Neural progenitor cell (in vitro differentiated cells): Measurements from ENCODE around the gene SELENOP. TPM values are rescaled to one million over a fixed set of nuclear protein-coding genes. Genes with fewer than 3 reads are reported as not detected.
"Not testable (repeated sequence)": the region's sequence is repeated elsewhere in the genome, so short reads cannot be mapped to it uniquely, and the experiment has no call there.

Source experiments
- DNase-seq: peaks from one replicate; pipeline ENCODE4 v3.0.0-alpha.2; 2016; ENCODE audit warnings: low spot score
- H2AFZ ChIP-seq: fragments of 200-600 bp; sonication (generic); replicated peaks from 2 replicates; pipeline ENCODE4 v1.6.1; 2016; ENCODE audit warnings: antibody characterized with exemption
- H3F3A ChIP-seq: fragments of 200-600 bp; sonication (generic); 2 replicates; pipeline ENCODE4 v1.6.1; 2016; ENCODE audit warnings: antibody characterized with exemption, low read depth
- H3K27ac ChIP-seq: fragments of 200-600 bp; sonication (generic); 2 replicates; pipeline ENCODE4 v1.5.1; 2016; ENCODE audit warnings: mild to moderate bottlenecking
- H3K27me3 ChIP-seq: fragments of 200-600 bp; sonication (generic); 2 replicates; pipeline ENCODE4 v1.6.1; 2016; ENCODE audit warnings: mild to moderate bottlenecking, moderate library complexity
- H3K36me3 ChIP-seq: fragments of 200-600 bp; sonication (generic); 2 replicates; pipeline ENCODE4 v1.5.1; 2016
- H3K4me1 ChIP-seq: fragments of 200-600 bp; sonication (generic); 2 replicates; pipeline ENCODE4 v1.6.1; 2016; ENCODE audit warnings: mixed run types
- H3K4me2 ChIP-seq: fragments of 200-600 bp; sonication (generic); 2 replicates; pipeline ENCODE4 v1.6.1; 2016
- H3K4me3 ChIP-seq: fragments of 200-600 bp; sonication (generic); 2 replicates; pipeline ENCODE4 v1.5.1; 2016
- H3K79me2 ChIP-seq: fragments of 200-600 bp; sonication (generic); 2 replicates; pipeline ENCODE4 v1.6.1; 2016; ENCODE audit warnings: low read depth
- H3K9ac ChIP-seq: fragments of 200-600 bp; sonication (generic); 2 replicates; pipeline ENCODE4 v1.6.1; 2016
- H3K9me3 ChIP-seq: fragments of 200-600 bp; sonication (generic); 2 replicates; pipeline ENCODE4 v1.5.1; 2016; ENCODE audit warnings: low read depth
- H4K20me1 ChIP-seq: fragments of 200-600 bp; sonication (generic); 2 replicates; pipeline ENCODE4 v1.6.1; 2016; ENCODE audit warnings: low read depth
- H3K27ac Mint-ChIP-seq: 3 replicates; pipeline ENCODE4 v1.8.0; 2021; ENCODE audit warnings: mixed read lengths
- H3K27me3 Mint-ChIP-seq: 2 replicates; pipeline ENCODE4 v1.8.0; 2022; ENCODE audit warnings: low read depth, mild to moderate bottlenecking, inconsistent platforms, moderate library complexity, mixed read lengths; ENCODE audit not compliant: insufficient read depth
- H3K36me3 Mint-ChIP-seq: 3 replicates; pipeline ENCODE4 v1.8.0; 2021; ENCODE audit warnings: mixed read lengths
- H3K4me1 Mint-ChIP-seq: 3 replicates; pipeline ENCODE4 v1.8.0; 2021; ENCODE audit warnings: mixed read lengths
- H3K4me3 Mint-ChIP-seq: 3 replicates; pipeline ENCODE4 v1.8.0; 2021; ENCODE audit warnings: mild to moderate bottlenecking, moderate library complexity, mixed read lengths
- H3K9me3 Mint-ChIP-seq: 3 replicates; pipeline ENCODE4 v1.8.0; 2020; ENCODE audit warnings: mixed read lengths
- EZH2 ChIP-seq: fragments of 200-600 bp; sonication (generic); IDR thresholded peaks from 2 replicates; pipeline ENCODE4 v1.6.1; 2017; ENCODE audit warnings: antibody characterized with exemption, mild to moderate bottlenecking, moderate library complexity
- EZH2phosphoT487 ChIP-seq: fragments of 200-600 bp; sonication (generic); IDR thresholded peaks from 2 replicates; pipeline ENCODE4 v1.6.1; 2017; ENCODE audit warnings: antibody characterized with exemption
- total RNA-seq: library from RNA; depleted of rRNA; stranded (reverse); fragments of >200 nt; gene quantifications from 2 replicates; pipeline ENCODE4 v1.2.3, GENCODE V29; 2015; ENCODE audit warnings: low replicate concordance
- TF ChIP-seq, protein P1 (sequence below): fragments of 200-600 bp; sonication (generic); IDR thresholded peaks from 2 replicates; pipeline ENCODE4 v1.5.1; 2017; ENCODE audit warnings: antibody characterized with exemption, mild to moderate bottlenecking

The SELENOP gene
- total RNA-seq, 1 donor from 2014 or later: 1.4 TPM

DNA sequence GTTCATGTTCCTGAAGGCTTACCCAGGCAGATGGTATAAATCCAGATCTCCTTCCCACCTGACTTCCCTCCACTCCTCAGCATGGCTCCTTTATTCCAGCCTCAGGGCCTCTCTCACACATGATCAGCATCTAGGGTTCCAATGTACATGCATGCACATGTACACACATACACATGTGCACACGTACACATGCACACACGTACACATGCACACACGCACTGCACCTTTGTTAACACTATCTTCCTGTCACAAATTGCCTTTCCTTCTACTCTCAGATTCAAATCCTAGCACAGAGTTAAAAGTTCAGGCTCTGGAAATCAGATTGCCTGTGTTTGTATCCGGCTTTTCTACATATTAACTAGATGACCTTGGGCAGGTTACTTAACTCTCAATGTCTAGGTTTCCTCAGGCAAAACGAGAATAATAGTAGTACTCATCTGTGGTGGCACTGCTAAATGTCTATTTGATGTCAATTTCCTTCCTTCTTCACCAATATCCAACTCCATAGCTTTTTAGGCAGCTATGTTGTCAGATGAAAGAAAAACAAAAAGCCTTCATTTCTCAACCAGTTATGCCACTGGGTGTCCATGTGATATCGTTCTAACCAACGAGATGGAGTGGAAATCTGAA lies 12.8 kb upstream of the SELENOP start:
- H3K9ac ChIP-seq: no peak overlapping the region
- Mint-ChIP-seq H3K36me3 (no peaks in the 10 kb centered on the region), H3K27ac (no peak overlapping the region), H3K4me3 (no peak overlapping the region), H3K4me1 (no peaks in the 10 kb centered on the region), H3K27me3 (no peaks in the 10 kb centered on the region), H3K9me3 (no peaks in the 10 kb centered on the region)
- no peaks in the 10 kb centered on the region for H3F3A ChIP-seq
- H3K36me3 ChIP-seq: no peaks in the 10 kb centered on the region
- H3K4me3 ChIP-seq: no peak overlapping the region
- no peaks in the 10 kb centered on the region for H3K79me2 ChIP-seq
- no peak for TF ChIP-seq EZH2phosphoT487
- TF ChIP-seq, protein P1, sequence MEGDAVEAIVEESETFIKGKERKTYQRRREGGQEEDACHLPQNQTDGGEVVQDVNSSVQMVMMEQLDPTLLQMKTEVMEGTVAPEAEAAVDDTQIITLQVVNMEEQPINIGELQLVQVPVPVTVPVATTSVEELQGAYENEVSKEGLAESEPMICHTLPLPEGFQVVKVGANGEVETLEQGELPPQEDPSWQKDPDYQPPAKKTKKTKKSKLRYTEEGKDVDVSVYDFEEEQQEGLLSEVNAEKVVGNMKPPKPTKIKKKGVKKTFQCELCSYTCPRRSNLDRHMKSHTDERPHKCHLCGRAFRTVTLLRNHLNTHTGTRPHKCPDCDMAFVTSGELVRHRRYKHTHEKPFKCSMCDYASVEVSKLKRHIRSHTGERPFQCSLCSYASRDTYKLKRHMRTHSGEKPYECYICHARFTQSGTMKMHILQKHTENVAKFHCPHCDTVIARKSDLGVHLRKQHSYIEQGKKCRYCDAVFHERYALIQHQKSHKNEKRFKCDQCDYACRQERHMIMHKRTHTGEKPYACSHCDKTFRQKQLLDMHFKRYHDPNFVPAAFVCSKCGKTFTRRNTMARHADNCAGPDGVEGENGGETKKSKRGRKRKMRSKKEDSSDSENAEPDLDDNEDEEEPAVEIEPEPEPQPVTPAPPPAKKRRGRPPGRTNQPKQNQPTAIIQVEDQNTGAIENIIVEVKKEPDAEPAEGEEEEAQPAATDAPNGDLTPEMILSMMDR: no peak
- TF ChIP-seq EZH2: no peak
- H3K4me2 ChIP-seq: no peak overlapping the region
- H3K4me1 ChIP-seq: no peaks in the 10 kb centered on the region
- no peaks in the 10 kb centered on the region for H3K27me3 ChIP-seq
- no peak for DNase-seq
- no peaks in the 10 kb centered on the region for H3K9me3 ChIP-seq
- no peak overlapping the region for H3K27ac ChIP-seq
- H4K20me1 ChIP-seq: no peaks in the 10 kb centered on the region
- H2AFZ ChIP-seq: no peak overlapping the region

DNA sequence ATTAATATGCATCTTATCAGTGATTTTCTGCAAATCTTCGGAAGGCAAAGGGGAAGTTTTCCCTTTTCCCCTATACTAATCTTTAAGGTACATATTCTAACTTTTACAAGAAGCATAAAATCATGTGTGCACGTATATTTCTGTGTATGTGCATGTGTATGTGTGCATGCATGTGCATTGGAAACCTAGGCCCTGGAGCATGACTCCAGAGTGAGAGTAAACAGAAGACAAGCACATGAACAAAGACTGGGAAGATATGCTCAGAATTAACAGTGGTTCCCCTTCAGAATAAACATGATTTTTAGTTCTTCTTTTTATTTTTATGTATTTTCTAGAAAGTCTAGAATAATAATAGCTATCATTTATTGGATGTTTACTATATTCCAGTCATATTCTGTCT lies 10.9 kb upstream of the SELENOP start:
- H3K27ac Mint-ChIP-seq: no peak overlapping the region
- no peaks in the 10 kb centered on the region for H3K9me3 Mint-ChIP-seq
- Histone ChIP-seq H3K27me3 (no peaks in the 10 kb centered on the region), H3K9me3 (no peaks in the 10 kb centered on the region), H3K36me3 (no peaks in the 10 kb centered on the region), H3F3A (no peaks in the 10 kb centered on the region), H3K27ac (no peak overlapping the region), H3K9ac (no peak overlapping the region), H3K4me2 (no peak overlapping the region), H3K4me1 (no peaks in the 10 kb centered on the region), H3K4me3 (no peak overlapping the region), H3K79me2 (no peaks in the 10 kb centered on the region), H2AFZ (no peak overlapping the region), H4K20me1 (no peaks in the 10 kb centered on the region)
- no peaks in the 10 kb centered on the region for H3K36me3 Mint-ChIP-seq
- H3K4me1 Mint-ChIP-seq: no peaks in the 10 kb centered on the region
- no peak for DNase-seq
- H3K27me3 Mint-ChIP-seq: no peaks in the 10 kb centered on the region
- TF ChIP-seq EZH2: no peak
- TF ChIP-seq EZH2phosphoT487: no peak
- TF ChIP-seq, protein P1: no peak
- H3K4me3 Mint-ChIP-seq: no peak overlapping the region

DNA sequence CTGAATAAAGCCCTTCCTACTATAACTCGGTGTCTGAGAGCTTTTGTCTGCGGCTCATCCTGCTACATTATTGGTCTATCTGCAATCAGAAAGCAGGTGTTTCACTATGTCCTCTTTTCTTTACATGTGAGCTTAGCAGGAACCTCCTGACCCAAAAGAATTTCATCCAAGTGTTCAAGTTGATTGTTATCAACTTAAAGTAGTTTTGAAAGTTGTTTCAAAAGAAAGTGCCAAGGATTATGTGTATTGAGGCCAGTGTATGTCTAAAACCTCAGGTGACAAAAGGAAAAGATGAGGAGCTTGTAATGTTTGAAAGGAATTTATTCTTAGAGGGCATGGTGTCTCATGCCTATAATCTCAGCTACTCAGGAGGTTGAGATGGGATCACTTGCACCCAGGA lies 8.1 kb upstream of the SELENOP start:
- Histone ChIP-seq H4K20me1 (no peaks in the 10 kb centered on the region), H3K4me1 (peaks cover 9% of the 10 kb centered on the region), H2AFZ (no peak overlapping the region), H3F3A (no peaks in the 10 kb centered on the region), H3K4me3 (no peak overlapping the region), H3K27ac (no peak overlapping the region), H3K4me2 (no peak overlapping the region), H3K9me3 (no peaks in the 10 kb centered on the region), H3K79me2 (no peaks in the 10 kb centered on the region), H3K9ac (no peak overlapping the region), H3K27me3 (no peaks in the 10 kb centered on the region), H3K36me3 (no peaks in the 10 kb centered on the region)
- TF ChIP-seq EZH2phosphoT487 (no peak), EZH2 (no peak)
- TF ChIP-seq, protein P1: no peak
- Mint-ChIP-seq H3K4me3 (no peak overlapping the region), H3K36me3 (no peaks in the 10 kb centered on the region), H3K4me1 (peaks cover 4% of the 10 kb centered on the region), H3K27ac (no peak overlapping the region), H3K27me3 (no peaks in the 10 kb centered on the region), H3K9me3 (no peaks in the 10 kb centered on the region)
- no peak for DNase-seq

DNA sequence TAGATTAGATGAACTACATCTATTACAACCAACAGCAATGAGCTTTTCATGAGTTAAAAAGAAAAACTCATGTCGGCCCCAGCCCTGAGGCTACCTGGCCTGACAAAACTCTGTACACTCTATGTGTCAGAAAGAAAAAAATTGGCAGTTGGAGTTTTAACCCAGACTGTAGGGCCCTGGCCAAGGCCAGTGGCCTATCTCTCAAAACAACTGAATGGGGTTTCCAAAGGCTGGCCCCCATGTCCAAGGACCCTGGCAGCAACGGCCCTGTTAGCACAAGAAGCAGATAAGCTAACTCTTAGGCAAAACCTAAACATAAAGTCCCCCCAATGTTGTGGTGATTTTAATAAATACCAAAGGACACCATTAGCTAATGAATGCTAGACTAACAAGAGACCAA lies 4.9 kb upstream of the SELENOP start:
- H3K27ac Mint-ChIP-seq, DNase-seq, H3K4me3 Mint-ChIP-seq, H3K4me2 ChIP-seq, H3K27ac ChIP-seq, H3K9me3 ChIP-seq, H3K4me3 ChIP-seq, H3K9me3 Mint-ChIP-seq, H4K20me1 ChIP-seq, H3K36me3 Mint-ChIP-seq, H2AFZ ChIP-seq, H3K79me2 ChIP-seq, H3K27me3 Mint-ChIP-seq, H3K27me3 ChIP-seq, H3K36me3 ChIP-seq, H3K9ac ChIP-seq: not testable (repeated sequence)
- Histone ChIP-seq H3F3A (peaks cover 26% of the 10 kb centered on the region), H3K4me1 (peaks cover 35% of the 10 kb centered on the region)
- H3K4me1 Mint-ChIP-seq: peaks cover 26% of the 10 kb centered on the region
